Measurements from ENCODE around the gene CBLB.

CBLB gene

DNA sequence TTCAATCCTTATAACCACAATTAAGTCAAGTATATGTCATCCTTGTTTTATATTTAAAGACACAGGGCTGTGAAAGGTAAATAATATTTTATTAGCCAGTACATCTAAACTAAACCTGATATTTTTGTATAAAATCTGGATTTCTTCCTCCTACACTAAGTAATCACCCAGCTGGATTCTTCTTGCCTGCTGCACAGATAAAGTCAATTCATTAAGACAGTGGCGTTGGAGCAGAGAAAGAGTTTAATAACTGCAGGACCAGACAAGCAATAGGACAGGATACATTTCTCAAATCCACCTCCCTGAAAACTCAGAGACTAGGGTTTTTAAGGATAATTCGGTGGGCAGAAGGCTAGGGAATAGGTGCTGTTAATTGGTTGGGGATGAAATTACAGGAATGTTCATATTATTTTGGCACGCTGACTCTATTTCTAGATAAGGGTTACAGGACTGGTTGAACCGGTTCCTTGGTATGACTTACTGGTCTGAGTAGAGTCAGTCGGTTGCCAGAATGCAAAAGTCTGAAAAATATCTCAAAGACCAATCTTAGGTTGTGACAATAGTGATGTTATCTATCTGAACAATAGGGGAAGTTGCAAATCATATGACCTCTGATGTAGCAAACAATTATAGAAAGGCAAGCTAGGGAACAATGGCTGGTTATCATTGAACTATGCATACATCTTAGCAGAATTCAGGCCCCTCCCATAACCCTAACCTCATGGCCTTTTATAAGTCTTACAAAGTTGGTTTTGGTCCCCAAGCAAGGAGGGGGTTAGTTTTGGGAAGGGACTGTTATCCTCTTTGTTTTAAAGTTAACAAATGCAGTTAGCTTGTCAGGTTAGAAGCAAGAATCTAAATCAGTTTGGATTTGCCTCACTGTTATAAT, 257.3 kb downstream of the CBLB start:
- DNase-seq: no peak

DNA sequence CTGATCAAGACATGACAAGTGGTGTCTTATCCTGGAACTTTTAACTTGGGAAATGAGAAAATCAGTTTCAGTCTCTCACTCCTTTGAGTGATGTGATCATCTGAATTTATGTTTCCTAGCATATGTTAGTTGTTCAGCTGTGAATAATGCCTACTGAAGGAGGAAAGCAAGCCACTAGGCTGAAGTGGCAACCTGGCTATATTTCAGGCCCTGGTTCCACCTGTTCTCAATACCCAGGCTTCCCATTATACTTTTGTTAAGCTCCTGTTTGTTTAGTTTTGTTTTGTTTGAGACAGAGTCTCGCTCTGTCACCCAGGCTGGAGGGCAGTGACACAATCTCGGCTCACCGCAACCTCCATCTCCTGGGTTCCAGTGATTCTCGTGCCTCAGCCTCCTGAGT, 258.3 kb downstream of the CBLB start:
- no peak for DNase-seq

DNA sequence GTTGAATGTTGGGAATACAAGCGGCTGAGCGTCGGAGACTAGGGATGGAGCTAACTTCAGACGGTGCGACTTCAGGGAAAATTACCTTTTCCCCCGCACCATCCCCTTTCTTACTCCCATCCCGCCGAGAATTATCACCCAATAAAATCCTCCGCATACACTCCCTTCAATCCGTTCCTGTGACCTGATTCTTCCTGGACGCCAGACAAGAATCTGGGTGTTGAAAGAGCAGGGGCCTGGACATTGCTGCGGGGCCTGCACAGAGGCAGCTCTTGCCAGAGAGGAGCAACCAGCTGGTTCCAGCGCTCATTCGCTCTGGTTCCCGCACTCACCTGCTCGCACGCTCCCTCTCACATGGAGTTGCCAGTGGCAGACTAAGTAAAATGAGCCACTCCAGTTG, 260.2 kb downstream of the CBLB start:
- no peak for DNase-seq

DNA sequence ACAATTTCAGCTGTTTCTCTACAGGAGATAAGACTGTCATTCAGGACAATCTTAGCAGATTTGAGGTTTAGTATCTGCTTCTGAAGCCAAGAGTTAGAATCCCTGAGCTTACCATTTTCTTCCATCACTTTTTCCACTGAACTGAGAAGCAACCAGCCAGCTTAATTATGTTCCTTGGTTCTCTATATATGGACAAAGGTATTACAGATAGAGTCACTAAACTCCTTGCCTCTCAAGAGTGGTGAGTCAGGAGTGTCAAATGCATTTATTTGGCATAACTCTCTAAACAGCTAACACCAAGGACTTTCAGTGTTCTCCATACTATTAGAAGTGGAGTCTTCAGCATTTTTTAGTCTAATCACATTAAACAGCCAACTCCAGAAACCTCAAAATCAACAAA, 262.8 kb downstream of the CBLB start:
- no peak for DNase-seq

Measured in CD4-positive, alpha-beta T cell treated with Interleukin-1 beta for 1 hour (primary cell).